ENCODE measurements around the gene ZNF598.

ZNF598 gene

GRCh38 chr16:1950559-1950958 is 59.1 kb downstream of the ZNF598 start:
- TF ChIP-seq CEBPB (IDR thresholded peaks at IDR 0.05) (no peak), RAD21 (IDR thresholded peaks at IDR 0.05; ENCODE audit: low read depth) (no peak), TAF1 (IDR thresholded peaks at IDR 0.05; ENCODE audit: low read depth) (no peak), NFIC (IDR thresholded peaks at IDR 0.05) (no peak), TEAD4 (IDR thresholded peaks at IDR 0.05) (no peak), EGR1 (IDR thresholded peaks at IDR 0.05) (no peak), TCF12 (IDR thresholded peaks at IDR 0.05; ENCODE audit: low read depth) (no peak)

DNA sequence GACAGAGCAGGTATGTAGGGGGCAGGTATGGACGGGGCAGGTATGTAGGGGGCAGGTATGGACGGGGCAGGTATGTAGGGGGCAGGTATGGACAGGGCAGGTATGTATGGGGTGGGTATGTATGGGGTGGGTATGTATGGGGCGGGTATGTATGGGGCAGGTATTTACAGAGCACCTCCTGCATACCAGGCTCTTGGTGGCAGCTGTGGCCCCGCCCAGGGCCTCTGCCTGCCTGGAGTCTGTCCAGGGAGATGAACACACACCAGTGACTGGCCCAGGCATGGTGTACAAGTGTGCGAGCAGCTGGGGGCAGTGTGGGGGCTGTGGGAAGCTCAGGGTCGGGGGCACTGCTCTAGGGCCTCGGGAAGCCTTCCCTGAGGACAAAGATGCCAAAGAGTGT is 59.6 kb downstream of the ZNF598 start:
- no peak for TF ChIP-seq TEAD4 (IDR thresholded peaks at IDR 0.05)
- TF ChIP-seq YY1 (IDR thresholded peaks at IDR 0.05; ENCODE audit: low read depth), result no peak
- no peak for TF ChIP-seq MAX (IDR thresholded peaks at IDR 0.05)
- no peak for TF ChIP-seq FOXM1 (IDR thresholded peaks at IDR 0.05; ENCODE audit: borderline replicate concordance, low read depth)
- no peak for TF ChIP-seq TCF12 (IDR thresholded peaks at IDR 0.05; ENCODE audit: low read depth)
- no peak for TF ChIP-seq EP300 (IDR thresholded peaks at IDR 0.05; ENCODE audit: borderline replicate concordance)
- TF ChIP-seq NFIC (IDR thresholded peaks at IDR 0.05), result no peak
- TF ChIP-seq CREB1 (IDR thresholded peaks at IDR 0.05; ENCODE audit: low read depth), result no peak
- TF ChIP-seq TAF1 (IDR thresholded peaks at IDR 0.05; ENCODE audit: low read depth), result no peak
- TF ChIP-seq, protein P1, sequence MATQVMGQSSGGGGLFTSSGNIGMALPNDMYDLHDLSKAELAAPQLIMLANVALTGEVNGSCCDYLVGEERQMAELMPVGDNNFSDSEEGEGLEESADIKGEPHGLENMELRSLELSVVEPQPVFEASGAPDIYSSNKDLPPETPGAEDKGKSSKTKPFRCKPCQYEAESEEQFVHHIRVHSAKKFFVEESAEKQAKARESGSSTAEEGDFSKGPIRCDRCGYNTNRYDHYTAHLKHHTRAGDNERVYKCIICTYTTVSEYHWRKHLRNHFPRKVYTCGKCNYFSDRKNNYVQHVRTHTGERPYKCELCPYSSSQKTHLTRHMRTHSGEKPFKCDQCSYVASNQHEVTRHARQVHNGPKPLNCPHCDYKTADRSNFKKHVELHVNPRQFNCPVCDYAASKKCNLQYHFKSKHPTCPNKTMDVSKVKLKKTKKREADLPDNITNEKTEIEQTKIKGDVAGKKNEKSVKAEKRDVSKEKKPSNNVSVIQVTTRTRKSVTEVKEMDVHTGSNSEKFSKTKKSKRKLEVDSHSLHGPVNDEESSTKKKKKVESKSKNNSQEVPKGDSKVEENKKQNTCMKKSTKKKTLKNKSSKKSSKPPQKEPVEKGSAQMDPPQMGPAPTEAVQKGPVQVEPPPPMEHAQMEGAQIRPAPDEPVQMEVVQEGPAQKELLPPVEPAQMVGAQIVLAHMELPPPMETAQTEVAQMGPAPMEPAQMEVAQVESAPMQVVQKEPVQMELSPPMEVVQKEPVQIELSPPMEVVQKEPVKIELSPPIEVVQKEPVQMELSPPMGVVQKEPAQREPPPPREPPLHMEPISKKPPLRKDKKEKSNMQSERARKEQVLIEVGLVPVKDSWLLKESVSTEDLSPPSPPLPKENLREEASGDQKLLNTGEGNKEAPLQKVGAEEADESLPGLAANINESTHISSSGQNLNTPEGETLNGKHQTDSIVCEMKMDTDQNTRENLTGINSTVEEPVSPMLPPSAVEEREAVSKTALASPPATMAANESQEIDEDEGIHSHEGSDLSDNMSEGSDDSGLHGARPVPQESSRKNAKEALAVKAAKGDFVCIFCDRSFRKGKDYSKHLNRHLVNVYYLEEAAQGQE (IDR thresholded peaks at IDR 0.05; ENCODE audit: low read depth), result no peak
- TF ChIP-seq ZBTB7A (IDR thresholded peaks at IDR 0.05; ENCODE audit: low read depth), result no peak
- TF ChIP-seq RAD21 (IDR thresholded peaks at IDR 0.05; ENCODE audit: low read depth), result no peak
- TF ChIP-seq CEBPB (IDR thresholded peaks at IDR 0.05), result no peak
- TF ChIP-seq EGR1 (IDR thresholded peaks at IDR 0.05), result no peak
- TF ChIP-seq USF1 (IDR thresholded peaks at IDR 0.05), result no peak

DNA sequence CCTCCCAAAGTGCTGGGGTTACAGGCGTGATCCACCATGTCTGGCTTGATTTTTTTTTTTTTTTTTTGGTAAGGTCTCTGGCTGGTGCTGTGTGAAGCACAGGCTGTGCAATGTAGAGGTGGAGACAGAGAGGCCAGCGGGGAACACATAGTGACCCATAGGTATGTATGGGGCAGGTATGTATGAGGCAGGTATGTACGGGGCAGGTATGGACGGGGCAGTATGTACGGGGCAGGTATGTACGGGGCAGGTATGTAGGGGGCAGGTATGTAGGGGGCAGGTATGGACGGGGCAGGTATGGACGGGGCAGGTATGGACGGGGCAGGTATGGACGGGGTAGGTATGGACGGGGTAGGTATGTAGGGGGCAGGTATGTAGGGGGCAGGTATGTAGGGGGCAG is 60.1 kb downstream of the ZNF598 start:
- no peak for TF ChIP-seq EGR1 (IDR thresholded peaks at IDR 0.05)
